ENCODE data around the gene POU6F1.

POU6F1 gene

GRCh38 chr12:51183816-51184215, 34.0 kb downstream of the POU6F1 start:
- TF ChIP-seq CTCF (IDR thresholded peaks at IDR 0.05): no peak
- TF ChIP-seq ZFX (IDR thresholded peaks at IDR 0.05; ENCODE audit: borderline replicate concordance): no peak
- H3K27ac ChIP-seq: no peak overlapping the region

- H3K27ac ChIP-seq: no peak overlapping the region
- TF ChIP-seq CTCF (IDR thresholded peaks at IDR 0.05): no peak
- no peak for TF ChIP-seq ZFX (IDR thresholded peaks at IDR 0.05; ENCODE audit: borderline replicate concordance)
Measured at GRCh38 chr12:51183349-51183748, 34.5 kb downstream of the POU6F1 start.

- TF ChIP-seq ZFX (IDR thresholded peaks at IDR 0.05; ENCODE audit: borderline replicate concordance) (no peak), CTCF (IDR thresholded peaks at IDR 0.05) (no peak)
Measured at GRCh38 chr12:51181558-51181957, 36.3 kb downstream of the POU6F1 start.

GRCh38 chr12:51177897-51178296, 40.0 kb downstream of the POU6F1 start:
- TF ChIP-seq CTCF (IDR thresholded peaks at IDR 0.05): no peak
- TF ChIP-seq ZFX (IDR thresholded peaks at IDR 0.05; ENCODE audit: borderline replicate concordance): no peak

More at GRCh38 chr12:51181558-51181957, 36.3 kb downstream of the POU6F1 start:
- H3K27ac ChIP-seq: no peak overlapping the region

GRCh38 chr12:51174501-51174900, 43.4 kb downstream of the POU6F1 start:
- no peak overlapping the region for H3K27ac ChIP-seq
- TF ChIP-seq CTCF (IDR thresholded peaks at IDR 0.05) (no peak), ZFX (IDR thresholded peaks at IDR 0.05; ENCODE audit: borderline replicate concordance) (no peak)

More at GRCh38 chr12:51177897-51178296, 40.0 kb downstream of the POU6F1 start:
- H3K27ac ChIP-seq: no peak overlapping the region

- TF ChIP-seq CTCF (IDR thresholded peaks at IDR 0.05) (no peak), ZFX (IDR thresholded peaks at IDR 0.05; ENCODE audit: borderline replicate concordance) (no peak)
Measured at GRCh38 chr12:51172515-51173431, 45.1 kb downstream of the POU6F1 start, which contains the start of gene TFCP2. TFCP2 (minus strand) TSS chr12:51173135; CDS start chr12:51172422, 713 bp downstream.

GRCh38 chr12:51171884-51172514, 45.9 kb downstream of the POU6F1 start:
- H3K27ac ChIP-seq: no peak overlapping the region
- TF ChIP-seq CTCF (IDR thresholded peaks at IDR 0.05) (no peak), ZFX (IDR thresholded peaks at IDR 0.05; ENCODE audit: borderline replicate concordance) (no peak)

More at GRCh38 chr12:51172515-51173431, 45.1 kb downstream of the POU6F1 start, which contains the start of gene TFCP2:
- no peak within 1 kb of the TSS for H3K27ac ChIP-seq

Data from 22Rv1 (cell line).